PC-9 (cell line): ENCODE measurements around the gene NMRAL1.

Experiments used
- CTCF ChIP-seq: fragments of 200-600 bp; sonication (generic); conservative IDR thresholded peaks from 2 replicates; pipeline ENCODE4 v1.6.1; 2017; ENCODE audit warnings: mixed run types, antibody characterized with exemption, mild to moderate bottlenecking, moderate library complexity
- EZH2 ChIP-seq: fragments of 200-600 bp; sonication (generic); IDR thresholded peaks from 2 replicates; pipeline ENCODE4 v1.8.0; 2017; ENCODE audit warnings: antibody characterized with exemption, low read depth

GRCh38 chr16:4501071-4501478 is 26.6 kb upstream of the NMRAL1 start:
- TF ChIP-seq CTCF (no peak), EZH2 (no peak)
